H1 (cell line): ENCODE results near the gene NRXN2. TPM values are rescaled to one million over a fixed set of nuclear protein-coding genes. Genes with fewer than 3 reads are reported as not detected.

Source experiments
- CTCF ChIA-PET: fragments of 300-600 bp; sonication (Branson Sonifier 250); formaldehyde crosslinking; loops from one replicate; lab custom pipeline; 2021; ENCODE audit not compliant: partially characterized antibody; lab: Charles Lee
- POLR2A ChIA-PET: fragments of 300-600 bp; sonication (Branson Sonifier 250); formaldehyde crosslinking; loops from one replicate; lab custom pipeline; 2021; ENCODE audit warnings: inconsistent platforms; ENCODE audit not compliant: partially characterized antibody; lab: Charles Lee
- DNase-seq, 2 experiments: peaks; one replicate each; pipeline versions ENCODE4 v3.0.0 to v3.0.0-alpha.2; 2010 to 2022; ENCODE audit warnings: low spot score in 2 of 2, low read depth in 1 of 2, mixed read lengths in 1 of 2
- FAIRE-seq: peaks from 2 replicates; lab custom pipeline; 2011; peaks lifted over from hg19 to GRCh38; lab: Jason Lieb, UNC
- H2AFZ ChIP-seq: 2 replicates; pipeline ENCODE4 v1.8.1; 2012; ENCODE audit warnings: low read length, inconsistent platforms
- H2AK5ac ChIP-seq: 2 replicates; pipeline ENCODE4 v1.6.1; 2013; ENCODE audit warnings: low read depth, low read length
- H2BK120ac ChIP-seq: replicated peaks from 2 replicates; pipeline ENCODE3; 2013; ENCODE audit warnings: low read depth, low read length, inconsistent platforms
- H2BK12ac ChIP-seq: 2 replicates; pipeline ENCODE4 v1.6.1; 2013; ENCODE audit warnings: low read depth, low read length
- H2BK15ac ChIP-seq: 2 replicates; pipeline ENCODE4 v1.6.1; 2013; ENCODE audit warnings: low read length
- H2BK20ac ChIP-seq: 2 replicates; pipeline ENCODE4 v1.6.1; 2013; ENCODE audit warnings: low read length
- H2BK5ac ChIP-seq: 2 replicates; pipeline ENCODE4 v1.6.1; 2013; ENCODE audit warnings: low read depth, low read length
- H3K14ac ChIP-seq: 2 replicates; pipeline ENCODE4 v1.6.1; 2013; ENCODE audit warnings: inconsistent platforms; ENCODE audit not compliant: insufficient read length
- H3K18ac ChIP-seq: 2 replicates; pipeline ENCODE4 v1.6.1; 2013; ENCODE audit warnings: low read length; ENCODE audit errors: extremely low read depth
- H3K23ac ChIP-seq: 2 replicates; pipeline ENCODE4 v1.6.1; 2013; ENCODE audit warnings: inconsistent platforms; ENCODE audit not compliant: insufficient read length
- H3K23me2 ChIP-seq: 2 replicates; pipeline ENCODE4 v1.6.1; 2013; ENCODE audit warnings: low read depth, low read length
- H3K27ac ChIP-seq: 2 replicates; pipeline ENCODE4 v1.6.1; 2011; ENCODE audit warnings: low read depth, low read length, inconsistent platforms
- H3K27me3 ChIP-seq, 4 experiments: replicated peaks in 1 of 4; 1 replicate in 1 of 4; 2 replicates in 3 of 4; pipeline versions ENCODE4 v1.6.1 to v1.8.1; 2011 to 2013; ENCODE audit warnings: low read length in 3 of 4, mild to moderate bottlenecking in 3 of 4, inconsistent platforms in 2 of 4, mixed read lengths in 2 of 4, moderate library complexity in 1 of 4; ENCODE audit not compliant: control insufficient read depth in 3 of 4, insufficient read depth in 3 of 4; ENCODE audit errors: extremely low read depth in 1 of 4
- H3K36me3 ChIP-seq, 4 experiments: 2 replicates each; pipeline versions ENCODE4 v1.6.1 to v1.8.1; 2011 to 2013; ENCODE audit warnings: mild to moderate bottlenecking in 4 of 4, low read length in 3 of 4, moderate library complexity in 2 of 4, control low read depth in 1 of 4, inconsistent platforms in 1 of 4; ENCODE audit not compliant: insufficient read depth in 4 of 4, control insufficient read depth in 2 of 4
- H3K4ac ChIP-seq: replicated peaks from 2 replicates; pipeline ENCODE3; 2013; ENCODE audit warnings: low read length, low read depth, mixed read lengths, inconsistent platforms; ENCODE audit not compliant: insufficient read length
- H3K4me1 ChIP-seq, 4 experiments: replicated peaks in 1 of 4; 1 replicate in 1 of 4; 2 replicates in 3 of 4; pipeline versions ENCODE4 v1.6.1 to v1.8.1; 2011 to 2013; ENCODE audit warnings: low read length in 3 of 4, inconsistent platforms in 2 of 4, mixed read lengths in 1 of 4; ENCODE audit not compliant: insufficient read depth in 4 of 4, control insufficient read depth in 3 of 4
- H3K4me2 ChIP-seq, 2 experiments: 2 replicates each; pipeline versions ENCODE4 v1.6.1 to v1.8.1; 2011 to 2013; ENCODE audit warnings: low read depth in 2 of 2, low read length in 2 of 2, control low read depth in 1 of 2, inconsistent platforms in 1 of 2, mild to moderate bottlenecking in 1 of 2; ENCODE audit not compliant: insufficient read depth in 1 of 2
- H3K4me3 ChIP-seq, 4 experiments: fragments of 200-600, 300-600 bp in 1 of 4; sonication (generic), shearing (Covaris generic), sonication (Bioruptor Twin) in 1 of 4; 2 replicates each; pipeline versions ENCODE4 v1.5.1 to v1.8.1; 2011 to 2016; ENCODE audit warnings: low read length in 4 of 4, low read depth in 3 of 4, control low read depth in 2 of 4, inconsistent platforms in 2 of 4, mild to moderate bottlenecking in 2 of 4, mixed read lengths in 1 of 4, moderate library complexity in 1 of 4; ENCODE audit not compliant: insufficient read depth in 2 of 4; ENCODE audit errors: extremely low read depth in 1 of 4
- H3K56ac ChIP-seq: replicated peaks from 2 replicates; pipeline ENCODE3; 2013; ENCODE audit warnings: low read depth, mild to moderate bottlenecking, mixed read lengths, low read length, inconsistent platforms; ENCODE audit not compliant: insufficient read length
- H3K79me1 ChIP-seq: 2 replicates; pipeline ENCODE4 v1.6.1; 2013; ENCODE audit warnings: low read depth, low read length, control low read depth
- H3K79me2 ChIP-seq, 2 experiments: 2 replicates each; pipeline versions ENCODE4 v1.6.1 to v1.8.1; 2012 to 2013; ENCODE audit warnings: low read length in 2 of 2, mild to moderate bottlenecking in 2 of 2, inconsistent platforms in 1 of 2; ENCODE audit not compliant: insufficient read depth in 2 of 2, control insufficient read depth in 1 of 2
- H3K9ac ChIP-seq, 4 experiments: replicated peaks in 1 of 4; 1 replicate in 1 of 4; 2 replicates in 3 of 4; pipeline versions ENCODE4 v1.6.1 to v1.8.1; 2011 to 2013; ENCODE audit warnings: low read depth in 3 of 4, low read length in 3 of 4, control low read depth in 2 of 4, mild to moderate bottlenecking in 2 of 4, moderate library complexity in 2 of 4, inconsistent platforms in 1 of 4; ENCODE audit errors: extremely low read depth in 1 of 4
- H3K9me3 ChIP-seq, 2 experiments: 2 replicates each; pipeline versions ENCODE4 v1.6.1 to v1.8.1; 2012 to 2013; ENCODE audit warnings: mild to moderate bottlenecking in 2 of 2, moderate library complexity in 2 of 2, control low read depth in 1 of 2, inconsistent platforms in 1 of 2, low read depth in 1 of 2, low read length in 1 of 2, mixed read lengths in 1 of 2; ENCODE audit not compliant: insufficient read depth in 2 of 2
- H4K20me1 ChIP-seq, 2 experiments: replicated peaks in 1 of 2; 2 replicates each; pipeline versions ENCODE3 to v1.8.1; 2011 to 2013; ENCODE audit warnings: inconsistent platforms in 2 of 2, low read length in 2 of 2, mild to moderate bottlenecking in 1 of 2; ENCODE audit not compliant: insufficient read depth in 2 of 2, control insufficient read depth in 1 of 2
- H4K5ac ChIP-seq: 2 replicates; pipeline ENCODE4 v1.6.1; 2013; ENCODE audit warnings: low read length, low read depth, mixed read lengths, inconsistent platforms; ENCODE audit not compliant: insufficient read length
- H4K8ac ChIP-seq: 2 replicates; pipeline ENCODE4 v1.8.0; 2013; ENCODE audit warnings: mild to moderate bottlenecking, moderate library complexity, low read length, inconsistent platforms; ENCODE audit not compliant: insufficient read depth; ENCODE audit errors: extremely low read depth
- H4K91ac ChIP-seq: replicated peaks from 2 replicates; pipeline ENCODE3; 2013; ENCODE audit warnings: low read length, mixed read lengths, inconsistent platforms; ENCODE audit not compliant: insufficient read length
- NANOG ChIP-seq: IDR thresholded peaks from 2 replicates; pipeline ENCODE4 v1.6.1; 2011; ENCODE audit warnings: low read length, low read depth, mild to moderate bottlenecking, inconsistent platforms; ENCODE audit not compliant: insufficient read depth, poor library complexity, severe bottlenecking
- SRF ChIP-seq: IDR thresholded peaks from 2 replicates; pipeline ENCODE4 v1.6.1; 2011; ENCODE audit warnings: mild to moderate bottlenecking, low read depth, low read length, moderate library complexity
- WGBS, 2 experiments: shearing (Covaris generic) in 1 of 2; methylation state at CpG; one replicate each; pipeline versions ENCODE4 v1.1.6 to v1.1.7; 2013 to 2015; ENCODE audit warnings: low lambda C conversion rate in 2 of 2, mixed read lengths in 2 of 2, inconsistent platforms in 1 of 2, low coverage in 1 of 2, missing lambda C conversion rate in 1 of 2; ENCODE audit not compliant: insufficient replicate concordance in 2 of 2, insufficient coverage in 1 of 2, insufficient read length in 1 of 2; ENCODE audit errors: extremely low coverage in 1 of 2, missing lambda C conversion rate in 1 of 2; 5-methylcytosine and 5-hydroxymethylcytosine counted together
- polyA plus RNA-seq, 7 experiments: library from polyadenylated mRNA; depleted of rRNA in 3 of 7; stranded (reverse) in 5 of 7; unstranded in 2 of 7; fragments of >200 nt in 5 of 7; fragments of 200-250 nt in 2 of 7; gene quantifications; 1 replicate in 5 of 7; 2 replicates in 1 of 7; 4 replicates in 1 of 7; pipeline versions ENCODE4 v1.2.1 to v1.2.3, GENCODE V29; 2011 to 2013; ENCODE audit warnings: missing spikeins in 2 of 7, mixed read lengths in 2 of 7
- total RNA-seq: library from RNA; stranded (reverse); fragmentation: NEBNext Ultra II Directional; extraction: Animal tissue kit (Norgen Biotek cat#: 25700); gene quantifications from 2 replicates; pipeline ENCODE4 v1.2.1, GENCODE V29; 2021

NRXN2 gene
- total and polyA plus RNA-seq, 2 of the 8 experiments (the other 6 are each of a cell fraction or from before 2014, with no cell fraction given), result 1.3 to 11.5 TPM

- peaks cover 0 to 26% (median 20%) of the 10 kb centered on the region in 4 experiments; a peak in 6 of 7 replicates for H3K4me1 ChIP-seq
- H3K56ac ChIP-seq, result no peak overlapping the region
- FAIRE-seq (no peak), DNase-seq (no peak)
- H3K79me1 ChIP-seq, result no peaks in the 10 kb centered on the region
- H3K23me2 ChIP-seq, result peaks cover 3% of the 10 kb centered on the region; the same call in 1 of the 2 replicates
- no peaks in the 10 kb centered on the region; a peak in 3 of 7 replicates for H3K27me3 ChIP-seq
- H3K14ac ChIP-seq, result no peak overlapping the region
- H3K79me2 ChIP-seq, result no peaks in the 10 kb centered on the region
- H2BK15ac ChIP-seq, result peak overlapping the region; percentile 24; the same call in 1 of the 2 replicates
- ChIA-PET CTCF (interaction anchor here (1.1 to 3.8 kb wide), 3 partner anchors 88 to 100 kb away, joined by 3 to 62 read pairs (median 16); no protein-coding TSS in a partner anchor), POLR2A (no interaction called here)
- H4K8ac ChIP-seq, result no peak overlapping the region
- no peak overlapping the region for H3K4ac ChIP-seq
- H2BK5ac ChIP-seq, result peak overlapping the region; percentile 55; the same call in 1 of the 2 replicates
- no peaks in the 10 kb centered on the region for H3K36me3 ChIP-seq
- no peaks in the 10 kb centered on the region for H3K9me3 ChIP-seq
- H3K27ac ChIP-seq, result no peak overlapping the region
- WGBS, 2 experiments, result 91% methylated on average over 12 of the region's 12 CpGs; no CpG with 5 or more reads in 1 of the 2 experiments
- peak overlapping the region; percentile 81; the same call in 1 of the 2 replicates for H2BK12ac ChIP-seq
- H4K5ac ChIP-seq, result no peak overlapping the region
- H4K91ac ChIP-seq, result no peak overlapping the region
- no peak overlapping the region for H3K4me2 ChIP-seq
- no peak overlapping the region for H2AK5ac ChIP-seq
- peak overlapping the region; percentile 75; the same call in 1 of the 2 replicates for H2BK20ac ChIP-seq
- no peak overlapping the region for H2AFZ ChIP-seq
- H3K4me3 ChIP-seq, result no peak overlapping the region
- H4K20me1 ChIP-seq, result peaks cover 0 to 2% of the 10 kb centered on the region in 2 experiments
- no peak overlapping the region for H3K9ac ChIP-seq
- H2BK120ac ChIP-seq, result no peak overlapping the region
- H3K23ac ChIP-seq, result no peak overlapping the region
- H3K18ac ChIP-seq, result peak overlapping the region; percentile 78; the same call in 1 of the 2 replicates
- no peak for TF ChIP-seq SRF
- no peak for TF ChIP-seq NANOG
Measured at GRCh38 chr11:64556721-64557250, 166.2 kb downstream of the NRXN2 start.
